GM12801 (cell line): ENCODE data around the gene PLLP.

Experiments used
- TF ChIP-seq, protein P1 (sequence below): IDR thresholded peaks from one replicate; pipeline ENCODE4 v1.5.1; 2011; ENCODE audit warnings: control low read depth; ENCODE audit not compliant: insufficient read length; ENCODE audit errors: extremely low read depth

Gene PLLP

DNA sequence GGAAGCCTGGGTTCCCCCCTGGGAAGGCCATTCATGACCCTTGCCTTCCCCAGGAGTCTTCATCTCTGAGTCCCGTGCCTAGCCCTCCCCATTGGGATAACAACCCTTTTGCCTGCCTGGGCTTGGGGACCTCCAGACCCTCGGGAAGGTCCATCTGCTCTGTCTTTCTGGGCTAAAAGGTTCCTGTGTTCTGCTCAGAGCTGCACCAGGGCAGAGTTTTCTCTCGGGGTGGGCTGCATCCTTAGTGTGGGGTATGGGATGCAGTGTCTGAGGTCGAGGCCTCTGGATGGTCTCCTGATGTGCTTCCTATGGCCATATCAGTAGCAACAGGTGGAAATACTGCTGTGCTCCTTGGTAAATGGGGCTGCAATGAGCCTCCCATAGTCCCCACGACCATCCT is 22.9 kb upstream of the PLLP start:
- TF ChIP-seq, protein P1, sequence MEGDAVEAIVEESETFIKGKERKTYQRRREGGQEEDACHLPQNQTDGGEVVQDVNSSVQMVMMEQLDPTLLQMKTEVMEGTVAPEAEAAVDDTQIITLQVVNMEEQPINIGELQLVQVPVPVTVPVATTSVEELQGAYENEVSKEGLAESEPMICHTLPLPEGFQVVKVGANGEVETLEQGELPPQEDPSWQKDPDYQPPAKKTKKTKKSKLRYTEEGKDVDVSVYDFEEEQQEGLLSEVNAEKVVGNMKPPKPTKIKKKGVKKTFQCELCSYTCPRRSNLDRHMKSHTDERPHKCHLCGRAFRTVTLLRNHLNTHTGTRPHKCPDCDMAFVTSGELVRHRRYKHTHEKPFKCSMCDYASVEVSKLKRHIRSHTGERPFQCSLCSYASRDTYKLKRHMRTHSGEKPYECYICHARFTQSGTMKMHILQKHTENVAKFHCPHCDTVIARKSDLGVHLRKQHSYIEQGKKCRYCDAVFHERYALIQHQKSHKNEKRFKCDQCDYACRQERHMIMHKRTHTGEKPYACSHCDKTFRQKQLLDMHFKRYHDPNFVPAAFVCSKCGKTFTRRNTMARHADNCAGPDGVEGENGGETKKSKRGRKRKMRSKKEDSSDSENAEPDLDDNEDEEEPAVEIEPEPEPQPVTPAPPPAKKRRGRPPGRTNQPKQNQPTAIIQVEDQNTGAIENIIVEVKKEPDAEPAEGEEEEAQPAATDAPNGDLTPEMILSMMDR: no peak

DNA sequence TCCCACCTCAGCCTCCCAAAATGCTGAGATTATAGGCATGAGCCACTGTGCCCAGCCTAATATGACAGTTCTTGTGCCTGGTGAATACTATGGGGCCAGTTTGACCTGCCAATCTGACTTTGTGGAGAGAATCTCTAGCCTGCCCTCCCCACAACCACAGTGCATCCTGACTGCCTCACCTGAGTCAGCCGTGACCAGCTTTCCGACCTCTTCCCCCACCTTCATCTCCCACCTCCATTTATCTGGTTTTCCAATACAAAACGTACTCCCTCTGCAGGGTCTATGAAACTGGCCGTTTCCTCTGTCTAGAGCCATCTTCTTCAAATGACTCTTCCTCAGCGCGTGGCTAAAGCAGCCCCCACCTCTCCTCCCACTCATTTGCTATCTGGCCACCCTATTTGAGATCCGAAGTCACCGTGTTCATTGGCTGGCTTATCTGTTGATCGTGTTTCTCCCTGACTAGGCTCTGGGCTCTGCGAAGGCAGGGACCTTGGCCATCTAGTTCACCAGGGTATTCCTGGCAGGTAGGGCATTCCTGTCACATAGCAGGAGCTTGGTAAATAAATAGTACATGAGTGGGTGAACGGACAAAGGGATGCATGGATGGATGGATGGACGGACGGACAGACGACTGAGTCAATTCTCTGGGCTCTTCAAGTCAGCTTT is 22.3 kb upstream of the PLLP start:
- TF ChIP-seq, protein P1: no peak

- TF ChIP-seq, protein P1: no peak
Observed at GRCh38 chr16:57305159-57305811, 20.8 kb upstream of the PLLP start.

- TF ChIP-seq, protein P1: no peak
Observed at GRCh38 chr16:57304169-57305061, 19.9 kb upstream of the PLLP start.

GRCh38 chr16:57303910-57304168 is 19.4 kb upstream of the PLLP start:
- TF ChIP-seq, protein P1: no peak

- TF ChIP-seq, protein P1: no peak
Observed at GRCh38 chr16:57303021-57303909, 18.8 kb upstream of the PLLP start.
